Neutrophil (primary cell): ENCODE results near the gene NRXN3.

Experiments
- H3K27ac ChIP-seq: fragments of 200-600 bp; sonication (generic); 2 replicates; pipeline ENCODE4 v1.5.1; 2016; ENCODE audit warnings: mild to moderate bottlenecking, moderate library complexity
- H3K27me3 ChIP-seq: fragments of 200-600 bp; sonication (generic); 2 replicates; pipeline ENCODE4 v1.6.0; 2016; ENCODE audit warnings: mild to moderate bottlenecking
- H3K36me3 ChIP-seq: fragments of 200-600 bp; sonication (generic); 2 replicates; pipeline ENCODE4 v1.5.1; 2017
- H3K4me1 ChIP-seq, 2 experiments: fragments of 200-600 bp in 1 of 2; sonication (generic) in 1 of 2; 1 replicate in 1 of 2; 2 replicates in 1 of 2; pipeline versions ENCODE4 v1.5.1 to v1.6.1; 2013 to 2016; ENCODE audit warnings: low read depth in 1 of 2, low read length in 1 of 2, mild to moderate bottlenecking in 1 of 2, moderate library complexity in 1 of 2; ENCODE audit not compliant: control insufficient read depth in 1 of 2, insufficient read depth in 1 of 2
- H3K4me3 ChIP-seq, 2 experiments: fragments of 200-600 bp in 1 of 2; sonication (generic) in 1 of 2; 1 replicate in 1 of 2; 2 replicates in 1 of 2; pipeline ENCODE4 v1.5.1; 2013 to 2016; ENCODE audit warnings: low read depth in 1 of 2, low read length in 1 of 2, mild to moderate bottlenecking in 1 of 2, moderate library complexity in 1 of 2
- H3K9me3 ChIP-seq: fragments of 200-600 bp; sonication (generic); 2 replicates; pipeline ENCODE4 v1.5.1; 2016
- CTCF ChIP-seq: fragments of 200-600 bp; sonication (generic); IDR thresholded peaks from 2 replicates; pipeline ENCODE4 v1.5.1; 2016; ENCODE audit warnings: antibody characterized with exemption

NRXN3 gene

GRCh38 chr14:79602045-79602444 is 1431.9 kb downstream of the NRXN3 start:
- Histone ChIP-seq H3K36me3 (no peaks in the 10 kb centered on the region), H3K4me1 (no peaks in the 10 kb centered on the region), H3K9me3 (no peaks in the 10 kb centered on the region), H3K27ac (no peak overlapping the region), H3K27me3 (no peaks in the 10 kb centered on the region), H3K4me3 (no peak overlapping the region)
- no peak for TF ChIP-seq CTCF

- H3K4me1 ChIP-seq = no peaks in the 10 kb centered on the region
- no peaks in the 10 kb centered on the region for H3K27me3 ChIP-seq
- no peak overlapping the region for H3K4me3 ChIP-seq
- TF ChIP-seq CTCF = no peak
- H3K27ac ChIP-seq = no peak overlapping the region
- no peaks in the 10 kb centered on the region for H3K36me3 ChIP-seq
- H3K9me3 ChIP-seq = no peaks in the 10 kb centered on the region
Observed at GRCh38 chr14:79602742-79603141, 1432.6 kb downstream of the NRXN3 start.

GRCh38 chr14:79605849-79606248 is 1435.7 kb downstream of the NRXN3 start:
- no peak for TF ChIP-seq CTCF
- no peaks in the 10 kb centered on the region for H3K9me3 ChIP-seq
- no peaks in the 10 kb centered on the region for H3K36me3 ChIP-seq
- H3K4me3 ChIP-seq = no peak overlapping the region
- H3K27ac ChIP-seq = no peak overlapping the region
- no peaks in the 10 kb centered on the region for H3K27me3 ChIP-seq
- no peaks in the 10 kb centered on the region for H3K4me1 ChIP-seq

- Histone ChIP-seq H3K36me3 (no peaks in the 10 kb centered on the region), H3K4me1 (no peaks in the 10 kb centered on the region), H3K4me3 (no peak overlapping the region), H3K9me3 (no peaks in the 10 kb centered on the region), H3K27ac (no peak overlapping the region), H3K27me3 (no peaks in the 10 kb centered on the region)
- no peak for TF ChIP-seq CTCF
Observed at GRCh38 chr14:79608446-79608845, 1438.3 kb downstream of the NRXN3 start.

GRCh38 chr14:79613625-79614024 is 1443.5 kb downstream of the NRXN3 start:
- no peaks in the 10 kb centered on the region for H3K27me3 ChIP-seq
- no peaks in the 10 kb centered on the region for H3K4me1 ChIP-seq
- H3K27ac ChIP-seq = no peak overlapping the region
- H3K36me3 ChIP-seq = no peaks in the 10 kb centered on the region
- H3K4me3 ChIP-seq = no peak overlapping the region
- no peak for TF ChIP-seq CTCF
- peaks cover 3% of the 10 kb centered on the region for H3K9me3 ChIP-seq

GRCh38 chr14:79614448-79614847 is 1444.3 kb downstream of the NRXN3 start:
- no peaks in the 10 kb centered on the region for H3K27me3 ChIP-seq
- no peaks in the 10 kb centered on the region for H3K4me1 ChIP-seq
- H3K9me3 ChIP-seq = peaks cover 3% of the 10 kb centered on the region
- TF ChIP-seq CTCF = no peak
- H3K4me3 ChIP-seq = no peak overlapping the region
- no peaks in the 10 kb centered on the region for H3K36me3 ChIP-seq
- H3K27ac ChIP-seq = no peak overlapping the region
